NCI-H1417 (cell line): ENCODE results near the gene BTN2A1.
A peak's percentile ranks its signal among the peaks of the same experiment; 100 is the strongest.
"Not testable (repeated sequence)": the region's sequence is repeated elsewhere in the genome, so short reads cannot be mapped to it uniquely, and the experiment has no call there.

Source experiments
- DNase-seq, 3 experiments: peaks; one replicate each; lab custom pipeline; 2025; lab: John Stamatoyannopoulos, UW

BTN2A1 gene

GRCh38 chr6:26432627-26433201, 25.0 kb upstream of the BTN2A1 start:
- no peak for DNase-seq

DNA sequence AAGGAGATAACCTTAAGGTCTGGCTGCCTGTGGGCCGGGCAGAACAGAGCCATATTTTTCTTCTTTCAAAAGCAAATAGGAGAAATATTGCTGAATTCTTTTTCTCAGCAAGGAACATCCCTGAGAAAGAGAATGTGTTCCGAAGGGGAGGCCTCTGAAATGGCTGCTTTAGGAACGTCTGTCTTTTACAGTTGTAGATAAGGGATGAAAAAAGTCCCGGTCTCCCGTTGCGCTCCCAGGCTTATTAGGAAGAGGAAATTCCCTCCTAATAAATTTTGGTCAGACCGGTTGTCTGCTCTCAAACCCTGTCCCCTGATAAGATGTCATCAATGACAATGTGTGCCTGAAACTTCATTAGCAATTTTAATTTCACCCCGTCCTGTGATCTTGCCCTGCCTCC, 24.1 kb upstream of the BTN2A1 start:
- not testable (repeated sequence) for DNase-seq

- DNase-seq, result no peak
Measured at GRCh38 chr6:26436018-26436417, 21.7 kb upstream of the BTN2A1 start.

DNA sequence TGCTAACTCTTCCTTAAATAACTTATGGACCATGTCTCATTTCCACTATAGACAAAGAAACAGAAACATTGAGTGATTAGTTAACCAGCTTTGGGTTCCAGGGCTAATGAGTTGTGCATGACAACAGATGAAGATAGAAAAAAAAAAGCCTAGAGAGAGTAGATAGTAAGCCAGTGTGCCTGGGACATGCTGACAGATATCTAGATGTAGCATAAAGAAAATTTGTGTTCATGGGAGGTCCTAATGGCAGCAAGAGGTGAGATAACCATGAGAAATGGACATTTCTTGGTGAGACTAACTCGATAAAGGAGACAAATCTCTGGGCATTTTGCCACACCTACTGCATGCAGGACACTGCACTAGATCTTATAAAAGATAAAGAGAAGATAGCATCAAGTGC, 20.2 kb upstream of the BTN2A1 start:
- no peak for DNase-seq

DNA sequence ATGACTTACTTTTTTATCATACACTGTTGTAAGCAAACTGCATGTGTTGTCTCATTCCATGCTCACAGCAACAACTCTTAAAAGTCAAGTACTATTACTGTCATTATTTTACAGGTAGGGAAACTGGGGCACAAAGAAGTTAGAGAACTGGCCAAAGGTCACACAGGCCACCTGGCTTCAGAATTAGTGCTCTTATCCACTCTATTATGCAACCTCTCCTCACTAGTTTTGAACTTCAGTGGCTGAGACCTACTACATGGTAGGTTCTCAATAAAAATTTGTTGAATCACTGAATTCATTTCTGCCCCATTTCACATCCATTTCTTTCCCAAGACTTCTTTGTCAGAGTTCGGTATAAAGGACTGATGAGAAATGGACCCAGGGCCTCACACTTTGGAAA, 19.8 kb upstream of the BTN2A1 start:
- no peak for DNase-seq

- DNase-seq, result no peak
Measured at GRCh38 chr6:26439151-26440125, 18.3 kb upstream of the BTN2A1 start.

GRCh38 chr6:26440977-26441358, 16.8 kb upstream of the BTN2A1 start:
- DNase-seq, result peak in 1 of 3 experiments; percentile 33

GRCh38 chr6:26441977-26442376, 15.8 kb upstream of the BTN2A1 start:
- DNase-seq, result no peak

- DNase-seq, result no peak
Measured at GRCh38 chr6:26445934-26446667, 11.7 kb upstream of the BTN2A1 start.

DNA sequence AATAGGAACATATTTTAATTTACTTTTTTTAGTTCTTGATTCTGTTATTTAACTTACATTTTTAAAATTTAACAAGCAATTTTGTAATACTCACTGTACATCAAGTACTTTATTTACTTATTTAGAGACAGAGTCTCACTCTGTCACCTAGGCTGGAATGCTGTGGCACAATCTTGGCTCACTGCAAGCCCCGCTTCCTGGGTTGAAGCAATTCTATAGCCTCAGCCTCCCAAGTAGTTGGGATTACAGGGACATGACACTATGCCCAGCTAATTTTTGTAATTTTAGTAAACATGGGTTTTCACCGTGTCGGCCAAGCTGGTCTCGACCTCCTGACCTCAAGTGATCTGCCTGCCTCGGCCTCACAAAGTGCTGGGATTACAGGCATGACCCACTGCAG, 10.5 kb upstream of the BTN2A1 start:
- DNase-seq, result no peak

- no peak for DNase-seq
Measured at GRCh38 chr6:26450240-26450639, 7.5 kb upstream of the BTN2A1 start.

GRCh38 chr6:26452631-26453235, 5.0 kb upstream of the BTN2A1 start:
- DNase-seq, result no peak

- no peak for DNase-seq
Measured at GRCh38 chr6:26454631-26455030, 3.1 kb upstream of the BTN2A1 start.

GRCh38 chr6:26455357-26455970, 2.3 kb upstream of the BTN2A1 start:
- no peak for DNase-seq

- DNase-seq, result no peak
Measured at GRCh38 chr6:26457264-26457805, 420 bp upstream of the BTN2A1 start.

GRCh38 chr6:26459023-26459810, 1.5 kb downstream of the BTN2A1 start:
- no peak for DNase-seq

- not testable (repeated sequence) for DNase-seq
Measured at GRCh38 chr6:26461353-26461752, 3.6 kb downstream of the BTN2A1 start.

GRCh38 chr6:26464014-26464413, 6.3 kb downstream of the BTN2A1 start:
- DNase-seq, result no peak

- no peak for DNase-seq
Measured at GRCh38 chr6:26464416-26465131, 6.8 kb downstream of the BTN2A1 start.

DNA sequence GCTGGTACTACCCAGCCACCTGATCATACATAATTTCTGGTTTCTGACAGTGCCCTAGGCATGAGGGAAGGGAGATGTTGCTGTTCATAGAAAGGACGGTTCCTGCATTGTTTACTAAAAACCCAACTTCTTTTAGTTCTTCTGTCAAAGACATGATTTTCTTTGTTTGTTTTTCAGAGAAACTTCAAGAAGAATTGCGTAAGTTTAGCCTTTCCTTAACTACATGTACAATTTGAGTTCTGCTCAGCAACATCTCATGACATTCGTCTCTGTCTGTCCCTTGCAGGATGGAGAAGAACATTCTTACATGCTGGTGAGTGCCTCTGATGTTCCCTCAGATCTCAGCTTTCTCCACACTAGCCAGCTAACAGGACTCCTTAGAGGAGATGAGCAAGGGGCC, 8.0 kb downstream of the BTN2A1 start:
- DNase-seq, result no peak
